ENCODE data around the gene ZNF44.

GRCh38 chr19:12270854-12271253 is 23.8 kb downstream of the ZNF44 start:
- no peak for TF ChIP-seq ZBTB20 (tag by site-specific recombination; IDR thresholded peaks at IDR 0.05)
- TF ChIP-seq, protein P1, sequence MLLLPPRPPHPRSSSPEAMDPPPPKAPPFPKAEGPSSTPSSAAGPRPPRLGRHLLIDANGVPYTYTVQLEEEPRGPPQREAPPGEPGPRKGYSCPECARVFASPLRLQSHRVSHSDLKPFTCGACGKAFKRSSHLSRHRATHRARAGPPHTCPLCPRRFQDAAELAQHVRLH (tag by site-specific recombination; IDR thresholded peaks at IDR 0.05) = no peak
- TF ChIP-seq ZNF510 (tag by site-specific recombination; IDR thresholded peaks at IDR 0.05; ENCODE audit: insufficient replicate concordance) = no peak
- TF ChIP-seq, protein P2, sequence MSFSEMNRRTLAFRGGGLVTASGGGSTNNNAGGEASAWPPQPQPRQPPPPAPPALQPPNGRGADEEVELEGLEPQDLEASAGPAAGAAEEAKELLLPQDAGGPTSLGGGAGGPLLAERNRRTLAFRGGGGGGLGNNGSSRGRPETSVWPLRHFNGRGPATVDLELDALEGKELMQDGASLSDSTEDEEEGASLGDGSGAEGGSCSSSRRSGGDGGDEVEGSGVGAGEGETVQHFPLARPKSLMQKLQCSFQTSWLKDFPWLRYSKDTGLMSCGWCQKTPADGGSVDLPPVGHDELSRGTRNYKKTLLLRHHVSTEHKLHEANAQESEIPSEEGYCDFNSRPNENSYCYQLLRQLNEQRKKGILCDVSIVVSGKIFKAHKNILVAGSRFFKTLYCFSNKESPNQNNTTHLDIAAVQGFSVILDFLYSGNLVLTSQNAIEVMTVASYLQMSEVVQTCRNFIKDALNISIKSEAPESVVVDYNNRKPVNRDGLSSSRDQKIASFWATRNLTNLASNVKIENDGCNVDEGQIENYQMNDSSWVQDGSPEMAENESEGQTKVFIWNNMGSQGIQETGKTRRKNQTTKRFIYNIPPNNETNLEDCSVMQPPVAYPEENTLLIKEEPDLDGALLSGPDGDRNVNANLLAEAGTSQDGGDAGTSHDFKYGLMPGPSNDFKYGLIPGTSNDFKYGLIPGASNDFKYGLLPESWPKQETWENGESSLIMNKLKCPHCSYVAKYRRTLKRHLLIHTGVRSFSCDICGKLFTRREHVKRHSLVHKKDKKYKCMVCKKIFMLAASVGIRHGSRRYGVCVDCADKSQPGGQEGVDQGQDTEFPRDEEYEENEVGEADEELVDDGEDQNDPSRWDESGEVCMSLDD (tag by site-specific recombination; IDR thresholded peaks at IDR 0.05) = no peak
- TF ChIP-seq ZFP3 (tag by site-specific recombination; IDR thresholded peaks at IDR 0.05; ENCODE audit: low read depth) = no peak
- TF ChIP-seq, protein P3, sequence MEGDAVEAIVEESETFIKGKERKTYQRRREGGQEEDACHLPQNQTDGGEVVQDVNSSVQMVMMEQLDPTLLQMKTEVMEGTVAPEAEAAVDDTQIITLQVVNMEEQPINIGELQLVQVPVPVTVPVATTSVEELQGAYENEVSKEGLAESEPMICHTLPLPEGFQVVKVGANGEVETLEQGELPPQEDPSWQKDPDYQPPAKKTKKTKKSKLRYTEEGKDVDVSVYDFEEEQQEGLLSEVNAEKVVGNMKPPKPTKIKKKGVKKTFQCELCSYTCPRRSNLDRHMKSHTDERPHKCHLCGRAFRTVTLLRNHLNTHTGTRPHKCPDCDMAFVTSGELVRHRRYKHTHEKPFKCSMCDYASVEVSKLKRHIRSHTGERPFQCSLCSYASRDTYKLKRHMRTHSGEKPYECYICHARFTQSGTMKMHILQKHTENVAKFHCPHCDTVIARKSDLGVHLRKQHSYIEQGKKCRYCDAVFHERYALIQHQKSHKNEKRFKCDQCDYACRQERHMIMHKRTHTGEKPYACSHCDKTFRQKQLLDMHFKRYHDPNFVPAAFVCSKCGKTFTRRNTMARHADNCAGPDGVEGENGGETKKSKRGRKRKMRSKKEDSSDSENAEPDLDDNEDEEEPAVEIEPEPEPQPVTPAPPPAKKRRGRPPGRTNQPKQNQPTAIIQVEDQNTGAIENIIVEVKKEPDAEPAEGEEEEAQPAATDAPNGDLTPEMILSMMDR (tag by site-specific recombination; IDR thresholded peaks at IDR 0.05) = no peak
- TF ChIP-seq ZNF138 (tag by site-specific recombination; IDR thresholded peaks at IDR 0.05; ENCODE audit: borderline replicate concordance) = no peak
